ENCODE measurements around the gene SF3A1. TPM values are rescaled to one million over a fixed set of nuclear protein-coding genes. Genes with fewer than 3 reads are reported as not detected.
A peak's percentile ranks its signal among the peaks of the same experiment; 100 is the strongest.

Gene SF3A1
- total and polyA plus RNA-seq, 7 experiments from 2014 or later, result 83.2 to 341 (median 282) TPM

- Mint-ChIP-seq H3K27ac (peak overlapping the region; percentile 36 to 95 (median 92)), H3K4me3 (peak overlapping the region in 5 of 10 donors; percentile 11 to 92 (median 87)), H3K9me3 (no peaks in the 10 kb centered on the region), H3K36me3 (peaks cover 3 to 17% (median 9%) of the 10 kb centered on the region in 5 donors), H3K27me3 (no peaks in the 10 kb centered on the region), H3K4me1 (peaks cover 15 to 69% (median 57%) of the 10 kb centered on the region in 7 donors)
- ATAC-seq (no peak), DNase-seq (no peak)
- peaks cover 0 to 53% (median 19%) of the 10 kb centered on the region in 3 experiments for H3K36me3 ChIP-seq (ENCODE audit: control insufficient read depth in 2 of 3, insufficient read depth in 3 of 3, low read length in 3 of 3)
- peak overlapping the region; percentile 75 for H3K27ac ChIP-seq (ENCODE audit: low read depth, low read length)
- H3K4me1 ChIP-seq (ENCODE audit: control insufficient read depth in 2 of 2, insufficient read depth in 2 of 2, low read length in 2 of 2), result peaks cover 27 to 41% of the 10 kb centered on the region in 2 donors
- no peaks in the 10 kb centered on the region for H3K27me3 ChIP-seq (ENCODE audit: control insufficient read depth in 2 of 2, insufficient read depth in 2 of 2, low read length in 2 of 2)
- intact Hi-C loops (cut with micrococcal nuclease), result no loop called here
- no peak overlapping the region for H3K4me3 ChIP-seq (ENCODE audit: low read length)
- ChIA-PET CTCF (interaction anchor here (0.8 to 8.8 kb wide), 7 partner anchors 10 to 98 kb away, joined by 3 to 157 read pairs (median 74); partner anchors contain the start of genes OSM, RNF215 and TBC1D10A), POLR2A (interaction anchor here (1.3 to 32.8 kb wide), 5 partner anchors 29 to 132 kb away, joined by 6 to 1265 read pairs (median 84); partner anchors contain the start of genes CCDC157, RNF215, SEC14L2 and SF3A1)
- H3K9me3 ChIP-seq (ENCODE audit: control insufficient read depth in 2 of 3, low read length in 3 of 3), result no peaks in the 10 kb centered on the region
Observed at GRCh38 chr22:30291058-30291892, 65.4 kb downstream of the SF3A1 start.

GRCh38 chr22:30290342-30291057 is 66.2 kb downstream of the SF3A1 start:
- no peaks in the 10 kb centered on the region for H3K27me3 Mint-ChIP-seq
- H3K4me1 Mint-ChIP-seq, result peaks cover 12 to 61% (median 49%) of the 10 kb centered on the region in 7 donors
- POLR2A ChIA-PET, result interaction anchor here (1.0 to 32.8 kb wide), 6 partner anchors 30 to 133 kb away, joined by 4 to 1265 read pairs (median 54); partner anchors contain the start of genes CCDC157, RNF215, SEC14L2 and SF3A1
- H3K36me3 Mint-ChIP-seq, result peaks cover 3 to 17% (median 9%) of the 10 kb centered on the region in 5 donors
- H3K27ac ChIP-seq (ENCODE audit: low read depth, low read length), result peak overlapping the region; percentile 75
- intact Hi-C loops (cut with micrococcal nuclease), result no loop called here
- H3K4me1 ChIP-seq (ENCODE audit: control insufficient read depth in 2 of 2, insufficient read depth in 2 of 2, low read length in 2 of 2), result peaks cover 27 to 33% of the 10 kb centered on the region in 2 donors
- H3K4me3 Mint-ChIP-seq, result peak overlapping the region; percentile 87 to 93 (median 90)
- H3K27me3 ChIP-seq (ENCODE audit: control insufficient read depth in 2 of 2, insufficient read depth in 2 of 2, low read length in 2 of 2), result no peaks in the 10 kb centered on the region
- CTCF ChIA-PET, result interaction anchor here (1.0 to 8.8 kb wide), 9 partner anchors 10 to 122 kb away, joined by 3 to 157 read pairs (median 48); partner anchors contain the start of genes OSM, RNF215 and TBC1D10A
- no peaks in the 10 kb centered on the region for H3K9me3 Mint-ChIP-seq
- H3K4me3 ChIP-seq (ENCODE audit: low read length), result peak overlapping the region; percentile 80
- H3K27ac Mint-ChIP-seq, result peak overlapping the region; percentile 71 to 95 (median 92)
- peaks cover 0 to 56% (median 19%) of the 10 kb centered on the region in 3 experiments for H3K36me3 ChIP-seq (ENCODE audit: control insufficient read depth in 2 of 3, insufficient read depth in 3 of 3, low read length in 3 of 3)
- ATAC-seq (no peak), DNase-seq (peak in 1 of 9 donors; percentile 20)
- H3K9me3 ChIP-seq (ENCODE audit: control insufficient read depth in 2 of 3, low read length in 3 of 3), result no peaks in the 10 kb centered on the region

- Histone ChIP-seq H3K4me1 (ENCODE audit: control insufficient read depth in 2 of 2, insufficient read depth in 2 of 2, low read length in 2 of 2) (peaks cover 27% of the 10 kb centered on the region in 2 donors), H3K4me3 (ENCODE audit: low read length) (peak overlapping the region; percentile 80), H3K9me3 (ENCODE audit: control insufficient read depth in 2 of 3, low read length in 3 of 3) (no peaks in the 10 kb centered on the region), H3K27me3 (ENCODE audit: control insufficient read depth in 2 of 2, insufficient read depth in 2 of 2, low read length in 2 of 2) (no peaks in the 10 kb centered on the region), H3K27ac (ENCODE audit: low read depth, low read length) (peak overlapping the region; percentile 75), H3K36me3 (ENCODE audit: control insufficient read depth in 2 of 3, insufficient read depth in 3 of 3, low read length in 3 of 3) (peaks cover 0 to 55% (median 19%) of the 10 kb centered on the region in 3 experiments)
- H3K36me3 Mint-ChIP-seq, result peaks cover 5 to 20% (median 9%) of the 10 kb centered on the region in 5 donors
- H3K4me3 Mint-ChIP-seq, result peak overlapping the region; percentile 87 to 93 (median 90)
- intact Hi-C loops (cut with micrococcal nuclease), result loop anchor here (1.0 to 5.0 kb wide), 11 partner anchors 15 to 792 kb away; partner anchors contain the start of genes SF3A1 (in 2 of the 2), SMTN (in 1 of the 2), TBC1D10A (in 1 of the 2) and UQCR10 (in 1 of the 2)
- no peak for DNase-seq
- ChIA-PET POLR2A (interaction anchor here (1.0 to 32.8 kb wide), 7 partner anchors 10 to 134 kb away, joined by 4 to 1265 read pairs (median 23); partner anchors contain the start of genes CCDC157, RNF215, SEC14L2 and SF3A1), CTCF (interaction anchor here (1.0 to 8.8 kb wide), 13 partner anchors 11 to 184 kb away, joined by 3 to 157 read pairs (median 35); partner anchors contain the start of genes MTFP1, OSM, RNF215 and TBC1D10A)
- peak overlapping the region; percentile 71 to 95 (median 92) for H3K27ac Mint-ChIP-seq
- H3K4me1 Mint-ChIP-seq, result peaks cover 12 to 56% (median 44%) of the 10 kb centered on the region in 7 donors
- no peaks in the 10 kb centered on the region for H3K27me3 Mint-ChIP-seq
- H3K9me3 Mint-ChIP-seq, result no peaks in the 10 kb centered on the region
- peak; percentile 35 for ATAC-seq
Observed at GRCh38 chr22:30289980-30290313, 66.7 kb downstream of the SF3A1 start.

GRCh38 chr22:30289141-30289979 is 67.3 kb downstream of the SF3A1 start, which contains the start of gene CASTOR1:
TSS of gene CASTOR1 (minus strand) at chr22:30289505. CDS start at chr22:30289497, 8 bp downstream.
- Mint-ChIP-seq H3K36me3 (peaks cover 5 to 23% (median 11%) of the 10 kb centered on the region in 5 donors), H3K4me1 (peaks cover 12 to 55% (median 39%) of the 10 kb centered on the region in 7 donors)
- H3K9me3 ChIP-seq (ENCODE audit: control insufficient read depth in 2 of 3, low read length in 3 of 3), result no peaks in the 10 kb centered on the region

More at GRCh38 chr22:30289141-30289979, 67.3 kb downstream of the SF3A1 start, which contains the start of gene CASTOR1:
- Histone ChIP-seq H3K27ac (ENCODE audit: low read depth, low read length) (peak within 1 kb of the TSS; percentile 75), H3K4me3 (ENCODE audit: low read length) (peak within 1 kb of the TSS; percentile 80), H3K27me3 (ENCODE audit: control insufficient read depth in 2 of 2, insufficient read depth in 2 of 2, low read length in 2 of 2) (no peaks in the 10 kb centered on the region), H3K36me3 (ENCODE audit: control insufficient read depth in 2 of 3, insufficient read depth in 3 of 3, low read length in 3 of 3) (peaks cover 0 to 49% (median 19%) of the 10 kb centered on the region in 3 experiments), H3K4me1 (ENCODE audit: control insufficient read depth in 2 of 2, insufficient read depth in 2 of 2, low read length in 2 of 2) (peaks cover 25 to 27% of the 10 kb centered on the region in 2 donors)
- DNase-seq (peak; percentile 78 to 97 (median 84)), ATAC-seq (peak; percentile 89)
- POLR2A ChIA-PET, result interaction anchor here (1.0 to 32.8 kb wide), 12 partner anchors 9 to 183 kb away, joined by 3 to 1265 read pairs (median 10); partner anchors contain the start of genes CCDC157, OSM, RNF215 and SEC14L2
- CTCF ChIA-PET, result interaction anchor here (1.0 to 8.8 kb wide), 22 partner anchors 12 to 195 kb away, joined by 3 to 157 read pairs (median 7); partner anchors contain the start of genes CCDC157, MTFP1, OSM and RNF215
- Mint-ChIP-seq H3K27ac (peak within 1 kb of the TSS; percentile 85 to 96 (median 92)), H3K4me3 (peak within 1 kb of the TSS; percentile 87 to 93 (median 90)), H3K9me3 (no peaks in the 10 kb centered on the region), H3K27me3 (no peaks in the 10 kb centered on the region)
- intact Hi-C loops (cut with micrococcal nuclease), result loop anchor here (1.0 to 5.0 kb wide), 11 partner anchors 16 to 793 kb away; partner anchors contain the start of genes SF3A1 (in 2 of the 2), SMTN (in 1 of the 2), TBC1D10A (in 1 of the 2) and UQCR10 (in 1 of the 2)
